Measurements from ENCODE around the gene AXIN1. TPM values are rescaled to one million over a fixed set of nuclear protein-coding genes. Genes with fewer than 3 reads are reported as not detected.
"Not testable (repeated sequence)": the region's sequence is repeated elsewhere in the genome, so short reads cannot be mapped to it uniquely, and the experiment has no call there.

The AXIN1 gene
- total RNA-seq, 2 donors from 2014 or later = 10.9 to 12.3 TPM

DNA sequence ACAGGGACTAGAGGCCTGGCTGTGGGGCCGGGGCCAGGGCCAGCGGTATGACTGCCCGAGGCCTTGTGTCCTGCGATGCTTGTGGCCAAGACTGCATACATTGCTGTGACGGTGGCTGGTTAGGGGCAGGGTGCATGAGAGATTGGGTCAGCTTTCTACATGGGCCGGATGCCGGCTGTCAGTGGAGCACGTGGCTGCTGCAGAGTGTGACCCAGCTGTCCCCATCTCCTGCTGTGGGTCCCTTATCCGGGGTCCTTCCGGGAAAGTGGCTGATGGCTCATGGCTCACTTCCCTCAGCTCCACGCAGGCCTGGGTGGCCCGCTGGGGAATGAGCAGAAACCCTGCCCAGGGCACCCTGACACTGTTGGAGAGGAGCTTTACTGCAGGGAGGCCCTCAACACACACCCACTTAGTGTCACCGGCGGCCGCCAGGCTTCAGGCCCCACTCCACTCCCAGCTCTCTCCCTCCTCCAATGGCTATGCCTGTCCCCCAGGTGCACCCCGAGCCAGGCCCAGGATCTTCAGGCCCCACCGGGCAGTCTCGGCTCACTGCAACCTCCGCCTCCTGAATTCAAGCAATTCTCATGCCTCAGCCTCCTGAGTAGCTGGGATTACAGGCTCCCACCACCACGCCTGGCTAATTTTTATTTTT lies 76.0 kb downstream of the AXIN1 start:
- intact Hi-C loops (cut with DNase I) = no loop called here
- DNase-seq = no peak
- peak; percentile 17 to 58 for ATAC-seq

DNA sequence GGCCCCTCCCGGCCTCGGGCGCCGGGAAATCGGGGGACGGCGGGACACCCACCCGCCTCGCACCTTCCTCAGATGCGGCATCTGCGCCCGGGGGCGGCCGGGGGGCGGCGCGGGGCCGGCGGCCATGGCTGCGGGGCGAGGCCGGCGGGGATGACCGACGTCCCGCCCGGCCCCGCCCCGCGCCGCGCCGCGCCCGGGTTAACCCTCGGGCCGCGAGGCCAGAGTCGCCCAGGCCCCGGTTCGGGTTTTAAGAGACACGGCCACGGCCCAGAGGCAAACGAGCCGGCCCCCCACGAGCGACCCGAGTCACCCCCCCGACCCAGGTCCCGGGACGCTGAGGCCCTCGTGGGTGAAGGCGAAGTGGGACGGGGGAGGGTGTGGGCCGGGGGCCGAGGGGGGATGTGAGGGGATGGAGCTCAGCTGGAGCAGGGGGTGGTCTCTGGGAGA lies 76.7 kb downstream of the AXIN1 start, which contains the start of gene RGS11:
TSS of gene RGS11 (minus strand) at position 159 of the 447 bp plus-strand sequence. CDS start at position 126, 33 bp downstream.
- intact Hi-C loops (cut with DNase I) = no loop called here
- peak; percentile 45 to 68 for ATAC-seq
- no peak for DNase-seq

DNA sequence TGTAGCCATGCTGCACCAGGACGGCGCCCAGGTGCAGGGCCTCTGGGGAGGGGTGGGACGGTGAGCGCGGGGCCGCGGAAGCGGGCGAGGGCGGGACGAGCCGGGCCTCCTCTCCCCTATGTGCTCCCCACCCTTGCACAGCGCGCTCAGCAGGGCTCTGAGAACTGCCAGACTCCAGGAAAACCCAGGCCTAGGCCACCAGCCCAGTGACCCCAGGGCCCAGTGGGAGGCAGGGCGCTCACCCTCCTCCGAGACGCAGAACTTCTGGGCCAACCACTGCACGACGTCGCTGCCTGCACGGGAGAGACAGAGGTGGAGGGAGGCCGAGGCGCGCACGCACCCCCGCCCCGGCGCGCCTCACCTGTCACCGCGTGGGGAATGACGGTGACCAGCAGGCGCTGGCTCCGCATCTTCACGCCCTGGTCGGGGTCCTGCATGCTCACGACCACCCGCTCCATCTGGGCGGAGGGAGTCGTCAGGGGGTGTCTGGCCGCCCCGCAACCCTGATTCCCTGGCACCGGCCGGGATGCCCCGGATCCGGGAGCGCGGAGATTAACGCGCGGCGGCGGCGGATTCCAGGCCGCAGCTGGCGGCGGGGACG lies 77.4 kb downstream of the AXIN1 start:
- DNase-seq = no peak
- intact Hi-C loops (cut with DNase I) = no loop called here
- ATAC-seq = peak; percentile 14 to 27

DNA sequence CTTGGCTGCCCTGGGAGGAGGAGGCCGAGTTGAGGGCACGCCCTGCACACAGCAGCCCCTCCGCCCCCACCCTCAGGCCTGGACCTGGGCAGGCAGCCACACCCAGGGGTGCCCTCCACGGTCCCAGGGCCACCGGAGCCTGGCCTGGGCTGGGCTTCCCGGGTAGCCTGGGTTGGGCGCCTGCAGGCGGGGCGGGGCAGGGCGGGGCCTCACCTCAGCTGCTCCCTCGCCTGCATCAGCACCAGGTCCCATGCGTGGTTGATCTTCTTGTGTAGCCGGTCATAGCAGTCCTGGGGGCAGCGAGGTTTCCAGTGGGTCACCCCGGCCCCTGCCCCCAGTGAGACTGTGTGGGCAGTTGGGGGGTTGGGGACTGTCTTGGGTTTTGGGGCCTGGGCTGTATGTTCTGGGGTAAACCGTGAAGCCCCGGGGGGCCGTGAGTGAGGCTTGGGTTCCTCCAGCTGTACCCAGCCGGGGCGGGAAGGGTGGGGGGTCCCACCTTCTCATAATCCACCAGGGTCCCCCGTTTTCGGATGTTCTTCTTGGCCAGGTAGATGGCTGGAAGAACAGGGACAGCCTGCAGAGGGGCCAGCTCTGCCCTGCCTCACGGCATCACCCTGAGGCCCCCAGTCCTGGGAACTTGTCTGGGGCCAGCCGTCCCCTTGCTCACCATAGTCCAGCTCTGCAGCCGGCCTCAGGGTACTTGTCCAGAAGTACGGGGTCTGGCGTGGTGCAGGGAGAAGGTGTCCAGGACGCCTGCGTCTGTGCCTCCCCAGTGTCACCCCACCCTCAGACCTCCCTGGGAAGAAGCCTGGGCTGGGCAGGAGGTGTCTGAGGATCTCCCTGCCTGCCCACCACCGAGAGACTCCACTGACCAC lies 78.7 kb downstream of the AXIN1 start:
- DNase-seq (no peak), ATAC-seq (no peak)
- intact Hi-C loops (cut with DNase I) = no loop called here

DNA sequence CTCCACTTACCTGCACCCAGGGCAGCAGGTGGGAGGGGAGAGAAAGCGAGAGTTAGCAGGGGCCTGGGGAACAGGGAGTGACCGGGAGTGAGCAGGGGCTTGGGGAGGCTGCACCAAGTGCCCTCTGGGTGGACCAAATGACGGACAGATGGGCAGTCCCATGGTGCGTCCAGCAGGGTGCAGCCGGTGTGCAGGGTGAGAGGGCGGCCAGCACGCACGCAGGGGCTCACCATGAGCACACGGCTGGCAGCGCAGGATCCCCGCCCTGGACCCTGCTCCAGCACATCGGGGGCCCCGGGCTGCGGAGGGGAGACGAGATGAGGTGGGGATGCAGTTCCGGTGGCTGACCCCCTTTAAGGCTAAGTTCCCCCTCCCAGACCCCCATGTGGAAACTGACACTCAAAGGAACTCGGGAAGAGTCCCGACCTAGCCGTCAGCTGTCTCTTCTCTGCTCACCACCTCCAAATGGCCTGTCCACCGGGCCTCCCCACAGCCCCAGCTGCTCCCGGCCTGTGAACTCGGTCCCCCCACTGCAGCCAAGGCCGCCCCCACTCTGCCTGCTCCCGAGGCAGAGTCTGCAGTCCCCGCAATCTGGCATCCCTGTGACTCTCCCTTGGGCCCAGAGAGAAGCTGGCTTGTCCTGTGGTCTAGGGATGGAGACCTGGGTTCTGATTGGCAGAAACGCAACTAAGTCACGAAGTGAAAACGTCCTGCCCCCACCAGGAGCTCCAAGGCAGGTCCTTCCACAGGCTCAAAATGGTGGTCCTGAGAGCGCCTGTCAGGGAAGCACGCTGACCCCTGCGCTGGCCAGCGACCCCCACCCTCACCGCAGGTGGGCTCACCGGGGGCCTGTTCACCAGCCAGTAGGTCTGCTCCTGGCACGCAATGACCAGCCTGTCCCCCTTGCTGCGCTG lies 79.6 kb downstream of the AXIN1 start:
- ATAC-seq = no peak
- intact Hi-C loops (cut with DNase I) = no loop called here
- no peak for DNase-seq

DNA sequence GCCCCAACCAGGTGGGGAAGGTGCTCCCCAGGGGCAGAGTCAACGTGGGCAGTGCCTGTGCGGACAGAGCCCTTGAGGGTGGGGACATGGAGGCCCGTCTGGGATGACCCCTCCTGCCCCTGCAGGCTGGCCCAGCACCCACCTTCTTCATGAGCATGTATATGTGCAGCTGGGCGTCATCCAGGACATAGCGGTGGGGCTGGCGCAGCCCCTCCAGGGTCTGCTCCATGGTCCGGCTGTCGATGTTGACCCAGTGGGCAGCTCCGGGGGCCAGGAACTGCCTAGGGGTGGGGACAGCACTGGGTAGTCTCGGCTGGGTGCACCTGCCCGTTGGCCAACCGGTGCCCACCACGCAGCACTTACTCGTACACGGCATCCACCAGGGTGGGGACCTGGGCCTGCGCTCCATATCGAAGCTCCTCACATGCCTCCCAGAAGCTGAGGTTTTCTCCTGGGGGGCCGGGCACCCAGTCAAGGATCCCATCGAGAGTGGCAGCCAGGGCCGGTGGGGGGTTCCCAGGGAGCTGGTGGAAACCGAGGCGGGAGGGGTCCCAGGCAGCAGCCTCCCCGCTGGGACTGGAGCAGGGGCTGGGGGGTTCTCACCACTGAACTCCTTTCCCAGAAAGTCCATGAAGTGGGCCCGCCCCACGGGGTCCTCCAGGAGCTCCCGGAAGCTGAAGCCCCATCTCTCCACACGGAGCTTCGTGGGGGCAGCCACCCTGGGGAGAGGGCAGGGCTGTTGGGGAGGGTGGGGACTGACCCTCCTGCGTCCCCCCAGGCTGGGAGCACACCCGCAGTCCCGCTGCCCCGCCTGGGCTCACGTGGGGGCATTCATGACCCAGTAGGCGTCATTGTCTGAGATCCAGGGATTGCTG lies 81.9 kb downstream of the AXIN1 start:
- intact Hi-C loops (cut with DNase I) = no loop called here
- DNase-seq = no peak
- ATAC-seq = no peak

DNA sequence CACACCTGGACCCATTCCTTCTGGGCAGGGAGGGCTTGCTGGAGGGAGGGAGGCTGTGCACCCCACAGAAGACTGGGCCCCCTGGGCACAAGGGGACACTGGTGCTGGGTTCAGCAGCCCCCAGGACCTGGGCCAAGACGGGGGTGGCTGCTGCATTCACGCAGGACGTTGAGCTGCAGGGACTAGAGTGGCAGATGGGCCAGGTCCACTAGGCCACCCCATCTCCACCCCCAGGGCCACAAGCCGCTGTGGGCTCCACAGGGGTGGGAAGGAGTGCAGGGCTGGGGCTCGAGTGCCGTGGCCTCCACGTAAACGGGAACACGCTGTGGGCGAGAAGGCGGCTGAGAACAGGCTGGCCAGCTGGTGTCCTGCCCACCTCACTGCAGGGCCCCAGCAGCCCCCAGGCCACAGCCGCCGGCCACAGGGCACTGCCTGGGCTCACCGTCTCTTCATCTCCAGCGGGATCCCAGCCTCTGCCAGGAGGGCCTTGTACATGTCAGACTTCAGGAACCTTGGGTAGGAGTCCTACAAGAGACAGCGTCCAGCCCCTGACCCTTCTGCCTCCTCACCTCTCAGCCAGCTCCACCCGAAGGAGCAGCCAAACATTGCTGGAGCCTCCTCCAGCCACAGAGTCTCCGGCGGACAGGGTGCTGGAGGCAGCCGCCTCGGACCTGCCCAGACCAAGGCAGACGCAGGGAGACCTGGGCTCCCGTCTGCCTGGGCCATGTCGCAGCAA lies 83.3 kb downstream of the AXIN1 start:
- intact Hi-C loops (cut with DNase I) = no loop called here
- no peak for DNase-seq
- ATAC-seq = no peak

DNA sequence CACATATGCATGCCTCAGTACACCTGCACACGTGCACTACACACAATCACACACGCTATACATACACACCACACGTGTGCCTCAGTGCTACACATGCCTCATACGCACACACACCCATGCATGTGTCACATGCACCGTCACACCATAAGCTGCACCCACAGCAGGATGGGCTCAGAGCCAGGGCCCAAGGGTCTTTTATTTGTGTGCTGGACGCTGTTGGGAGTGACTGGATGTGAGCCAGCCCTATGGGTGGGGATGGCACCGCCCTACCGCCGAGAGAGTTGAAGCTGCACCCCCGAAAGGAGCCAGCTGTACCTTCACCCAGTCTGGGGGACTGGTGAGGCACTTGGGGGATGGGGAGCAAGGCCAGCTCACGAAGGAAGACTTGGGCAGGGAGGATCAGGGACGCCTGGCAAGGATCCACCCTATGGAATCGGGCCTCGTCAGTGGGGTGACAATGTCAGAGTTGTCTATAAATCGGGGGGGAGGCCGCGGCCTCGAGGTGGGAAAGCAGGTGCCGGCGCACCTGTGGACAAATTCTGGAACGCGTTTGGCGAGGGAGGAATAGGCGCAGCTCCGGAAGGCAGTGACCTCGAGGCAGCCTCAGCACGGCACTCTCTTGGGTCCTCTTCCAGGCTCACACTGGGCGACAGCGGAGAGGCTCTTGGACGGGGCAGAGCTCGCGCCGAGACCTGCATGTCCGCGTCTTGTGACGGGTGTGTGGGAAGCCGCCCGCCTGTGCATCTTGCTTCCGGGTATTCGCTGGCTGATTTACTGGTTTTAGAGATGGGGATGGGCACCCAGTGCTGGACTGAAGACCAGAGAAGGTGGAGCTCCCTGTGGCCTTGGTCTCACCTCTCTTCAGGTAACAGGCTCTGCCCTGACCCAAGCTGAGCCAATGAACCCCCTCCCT lies 84.1 kb downstream of the AXIN1 start:
- ATAC-seq = no peak

DNA sequence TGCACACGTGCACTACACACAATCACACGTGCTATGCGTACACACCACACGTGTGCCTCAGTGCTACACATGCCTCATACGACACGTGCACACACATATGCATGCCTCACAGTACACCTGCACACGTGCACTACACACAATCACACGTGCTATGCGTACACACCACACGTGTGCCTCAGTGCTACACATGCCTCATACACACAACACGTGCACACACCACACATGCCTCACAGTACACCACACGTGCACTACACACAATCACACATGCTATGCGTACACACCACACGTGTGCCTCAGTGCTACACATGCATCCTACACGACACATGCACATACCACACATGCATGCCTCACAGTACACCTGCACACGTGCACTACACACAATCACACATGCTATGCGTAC lies 85.0 kb downstream of the AXIN1 start:
- ATAC-seq; intact Hi-C loops (cut with DNase I); DNase-seq: not testable (repeated sequence)

More for the DNA sequence above, 84.1 kb downstream of the AXIN1 start:
- DNase-seq = no peak
- intact Hi-C loops (cut with DNase I) = no loop called here

DNA sequence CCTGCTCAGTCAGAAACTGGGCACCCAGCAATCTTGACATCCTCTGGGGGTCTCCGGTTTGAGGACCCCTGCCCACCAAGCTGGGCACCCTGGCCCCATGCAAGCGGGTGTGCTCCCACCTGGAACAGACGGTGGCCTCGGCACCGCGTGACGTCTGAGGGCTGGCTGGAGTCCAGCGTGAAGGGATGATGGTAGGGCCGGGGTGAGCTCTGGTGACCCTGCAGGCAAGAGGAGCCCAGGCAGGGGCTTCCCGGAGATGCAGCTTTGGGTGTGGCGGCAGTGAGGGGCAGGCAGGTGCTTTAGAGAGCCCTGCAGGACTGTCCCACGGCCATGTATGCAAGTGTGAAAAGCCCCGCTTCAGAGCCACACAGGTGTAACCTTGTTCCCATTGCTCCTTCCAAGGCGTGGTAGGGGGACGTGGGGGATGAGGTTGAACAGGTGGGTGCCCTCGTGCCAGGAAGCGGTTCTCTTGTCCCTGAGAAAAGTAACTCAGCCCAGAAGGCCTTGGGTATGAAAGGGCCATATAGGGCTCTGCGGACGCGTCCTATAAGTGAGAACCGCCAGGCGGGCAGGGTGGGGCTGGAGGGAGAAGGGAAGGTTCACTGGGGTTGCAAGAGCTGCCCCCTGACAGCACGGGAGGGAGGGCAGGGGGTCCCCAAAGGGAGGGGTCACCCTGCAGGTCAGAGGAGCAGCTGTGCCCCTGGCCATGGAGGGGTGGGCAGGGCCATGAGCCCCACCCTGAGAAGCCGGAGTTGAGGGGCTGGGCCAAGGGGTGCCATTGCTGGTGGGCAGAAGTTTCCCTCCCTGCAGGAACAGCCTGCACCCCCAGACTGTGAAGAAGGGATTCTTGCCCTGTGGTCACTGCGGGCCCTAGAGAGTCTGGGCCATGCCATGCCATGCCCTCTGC lies 86.0 kb downstream of the AXIN1 start:
- intact Hi-C loops (cut with DNase I) = no loop called here
- DNase-seq (no peak), ATAC-seq (peak in 1 of 2 donors; percentile 3)

DNA sequence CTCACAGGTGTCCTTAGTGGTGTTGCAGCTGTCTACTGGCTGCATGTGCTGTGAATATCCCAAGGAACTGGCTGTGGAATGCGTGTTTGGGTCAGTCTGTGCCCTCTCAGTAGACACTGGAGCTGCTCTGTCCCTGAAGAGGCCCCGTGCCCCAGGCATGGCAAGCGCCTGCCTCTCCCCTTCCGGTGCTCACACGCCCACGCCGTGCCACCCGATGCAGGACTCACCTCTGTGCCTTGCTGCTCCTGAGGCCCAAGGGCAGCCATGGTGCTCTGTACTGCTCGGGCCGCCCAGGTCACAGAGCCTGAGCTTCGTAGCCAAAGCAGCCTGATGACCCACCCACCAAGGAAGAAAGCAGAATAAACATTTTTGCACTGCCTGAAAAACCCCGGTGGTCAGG lies 86.8 kb downstream of the AXIN1 start:
- intact Hi-C loops (cut with DNase I) = no loop called here
- DNase-seq = no peak
- peak; percentile 5 to 35 for ATAC-seq

DNA sequence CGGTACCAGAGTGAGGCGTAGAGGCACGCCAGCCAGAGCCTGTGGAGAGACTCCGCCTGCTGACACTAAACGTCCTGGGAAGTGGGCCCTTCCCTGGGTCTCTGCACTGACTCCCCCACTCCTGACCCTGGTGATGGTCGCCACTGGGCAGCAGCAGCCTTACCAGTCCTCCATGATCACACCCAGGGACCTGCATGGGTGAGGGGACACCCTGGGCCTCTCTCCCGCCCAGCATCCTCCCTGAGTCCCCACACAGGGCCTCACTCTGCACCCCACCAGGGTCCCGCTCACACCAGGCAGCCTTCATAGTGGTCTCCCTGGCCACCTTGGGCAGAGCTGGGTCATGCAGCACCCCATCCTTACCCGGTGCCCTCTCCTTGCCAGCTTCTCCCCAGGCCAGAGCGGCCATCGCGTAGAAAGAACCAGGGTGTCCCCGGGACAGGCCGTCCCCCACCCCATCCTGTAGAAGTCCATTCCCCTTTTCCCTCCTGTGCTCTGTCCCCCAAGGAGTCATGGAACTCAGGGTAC lies 87.5 kb downstream of the AXIN1 start:
- ATAC-seq (no peak), DNase-seq (no peak)
- intact Hi-C loops (cut with DNase I) = no loop called here

DNA sequence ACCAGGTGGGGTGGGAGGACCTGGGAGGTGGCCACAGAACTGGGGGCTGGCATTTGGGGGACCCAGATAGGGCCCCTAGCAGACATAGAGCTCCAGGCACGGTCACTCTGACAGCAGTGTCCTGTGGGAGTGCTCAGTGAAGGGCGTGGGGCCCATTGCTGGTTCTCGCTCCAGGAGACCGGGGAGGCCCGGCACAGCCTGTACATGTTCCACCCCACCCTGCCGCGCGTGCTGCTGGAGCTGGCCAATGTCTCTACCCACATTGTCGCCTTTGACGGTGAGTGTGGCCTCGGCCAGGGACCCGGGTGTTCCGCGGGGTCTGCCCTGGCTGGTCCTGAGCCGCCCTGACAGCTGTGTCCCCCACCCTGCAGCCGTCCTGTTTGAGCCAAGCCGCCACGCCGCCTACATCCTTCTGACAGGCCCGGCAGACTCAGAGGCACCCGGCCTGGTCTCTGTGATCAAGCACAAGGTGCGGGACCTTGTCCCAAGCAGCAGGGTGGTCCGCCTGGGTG lies 88.0 kb downstream of the AXIN1 start:
- DNase-seq = no peak
- intact Hi-C loops (cut with DNase I) = no loop called here
- ATAC-seq = no peak

DNA sequence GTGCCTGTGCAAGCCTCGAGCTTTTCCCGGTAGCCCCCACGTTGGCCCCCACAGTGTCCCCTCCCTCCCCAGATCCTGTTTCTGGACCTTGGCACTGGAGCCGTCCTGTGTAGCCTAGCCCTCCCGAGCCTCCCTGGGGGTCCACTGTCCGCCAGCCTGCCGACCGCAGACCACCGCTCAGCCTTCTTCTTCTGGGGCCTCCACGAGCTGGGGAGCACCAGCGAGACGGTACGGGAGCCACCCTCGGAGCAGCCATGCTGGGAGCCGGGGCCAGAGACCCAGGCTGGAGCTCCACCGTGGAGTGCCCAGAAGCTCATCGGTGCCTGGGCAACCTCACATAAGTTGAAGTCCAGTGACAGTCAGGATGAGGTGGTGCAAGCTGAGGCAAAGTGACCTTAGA lies 88.6 kb downstream of the AXIN1 start:
- no peak for DNase-seq
- intact Hi-C loops (cut with DNase I) = no loop called here
- no peak for ATAC-seq

DNA sequence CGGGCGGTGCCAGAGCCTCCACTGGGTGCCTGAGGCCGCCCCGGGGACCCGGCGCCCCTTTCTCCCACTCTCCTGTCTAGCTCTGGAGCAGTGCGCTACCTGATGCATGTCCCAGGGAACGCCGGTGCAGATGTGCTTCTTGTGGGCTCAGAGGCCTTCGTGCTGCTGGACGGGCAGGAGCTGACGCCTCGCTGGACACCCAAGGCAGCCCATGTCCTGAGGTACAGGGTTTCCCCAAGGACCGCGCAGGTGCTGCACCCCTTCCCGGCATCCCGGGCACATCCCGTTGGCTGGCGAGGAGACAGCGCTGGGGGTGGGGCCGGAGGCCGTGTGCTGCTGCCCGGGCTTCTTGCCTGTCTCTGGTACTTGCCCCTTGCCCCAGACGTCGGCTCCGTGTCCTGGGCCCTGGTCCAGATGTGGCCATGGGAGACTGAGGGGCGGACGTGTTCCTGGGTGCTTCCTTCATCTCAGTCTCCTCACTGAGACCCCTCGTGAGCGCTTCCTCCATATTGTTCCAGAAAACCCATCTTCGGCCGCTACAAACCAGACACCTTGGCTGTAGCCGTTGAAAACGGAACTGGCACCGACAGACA lies 89.2 kb downstream of the AXIN1 start:
- ATAC-seq (no peak), DNase-seq (no peak)
- intact Hi-C loops (cut with DNase I) = no loop called here

Data from left cardiac atrium (tissue), 4 donors.